Vagina (tissue), 2 donors: Measurements from ENCODE around the gene NTM. TPM values are rescaled to one million over a fixed set of nuclear protein-coding genes. Genes with fewer than 3 reads are reported as not detected.

Experiments used
- DNase-seq, 2 donors: peaks; one replicate each; pipeline ENCODE4 v3.0.0-alpha.2; 2017; ENCODE audit errors: extremely low spot score in 2 of 2
- H3K27ac ChIP-seq: fragments of 200-600 bp; sonication (generic); one replicate; pipeline ENCODE4 v1.5.1; 2019
- H3K27me3 ChIP-seq: fragments of 200-600 bp; sonication (generic); one replicate; pipeline ENCODE4 v1.5.1; 2019
- H3K36me3 ChIP-seq, 2 donors: fragments of 200-600 bp; sonication (generic); one replicate each; pipeline ENCODE4 v1.5.1; 2017 to 2019
- H3K4me1 ChIP-seq: fragments of 200-600 bp; sonication (generic); one replicate; pipeline ENCODE4 v1.5.1; 2019
- H3K4me3 ChIP-seq, 2 donors: fragments of 200-600 bp; sonication (generic); 1 replicate in 1 of 2; 2 replicates in 1 of 2; pipeline ENCODE4 v1.5.1; 2016 to 2019
- H3K9me3 ChIP-seq: fragments of 200-600 bp; sonication (generic); one replicate; pipeline ENCODE4 v1.5.1; 2019
- POLR2A ChIP-seq, 2 donors: fragments of 450-650 bp; IDR thresholded peaks; one replicate each; pipeline ENCODE4 v1.6.1; 2017; ENCODE audit warnings: antibody characterized with exemption in 2 of 2, mild to moderate bottlenecking in 2 of 2, moderate library complexity in 2 of 2
- POLR2AphosphoS5 ChIP-seq, 2 donors: sonication (generic); formaldehyde crosslinking; IDR thresholded peaks; one replicate each; pipeline ENCODE4 v1.9.0; 2017; ENCODE audit warnings: antibody characterized with exemption in 2 of 2, mild to moderate bottlenecking in 2 of 2, low read depth in 1 of 2; ENCODE audit not compliant: insufficient read depth in 1 of 2
- intact Hi-C: fragments of 100-400 bp; cut with DNase I; formaldehyde crosslinking; loops from one replicate; pipeline ENCODE4 v1.15.1; 2023
- total RNA-seq: library from RNA; depleted of rRNA; stranded (reverse); fragments of >200 nt; gene quantifications from one replicate; pipeline ENCODE4 v1.2.3, GENCODE V29; 2016
- TF ChIP-seq, protein P1 (sequence below), 3 experiments: fragments of 450-650 bp in 2 of 3; fragments of 200-600 bp in 1 of 3; sonication (generic) in 1 of 3; IDR thresholded peaks; one replicate each; pipeline ENCODE4 v1.5.1; 2017 to 2019; ENCODE audit warnings: antibody characterized with exemption in 3 of 3, mild to moderate bottlenecking in 2 of 3, moderate library complexity in 2 of 3

Gene NTM
- total RNA-seq, 1 donor from 2014 or later, result 4.2 TPM

DNA sequence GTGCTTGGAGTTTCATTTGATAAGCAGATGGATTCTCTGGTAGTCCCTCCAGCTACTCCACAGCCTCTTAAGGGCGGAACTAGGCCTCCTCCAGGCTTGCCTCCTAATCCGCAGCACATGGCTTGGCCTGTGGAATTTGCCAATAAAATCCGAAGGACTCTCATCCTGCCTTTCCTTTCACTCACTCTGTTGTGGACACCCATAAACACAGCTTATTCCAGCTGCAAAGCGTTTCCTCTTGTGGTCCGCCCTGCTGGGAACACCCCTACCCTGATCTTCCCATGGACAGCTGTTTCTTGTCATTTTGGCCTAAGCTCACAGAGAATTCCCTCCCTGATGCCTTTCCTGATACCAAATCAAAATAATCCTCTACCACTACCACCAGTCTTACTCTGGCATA is 546.2 kb downstream of the NTM start:
- no peaks in the 10 kb centered on the region for H3K4me1 ChIP-seq
- H3K4me3 ChIP-seq, result no peak overlapping the region
- intact Hi-C loops, result no loop called here
- H3K9me3 ChIP-seq, result no peaks in the 10 kb centered on the region
- no peak overlapping the region for H3K27ac ChIP-seq
- DNase-seq, result no peak
- H3K36me3 ChIP-seq, result no peaks in the 10 kb centered on the region
- H3K27me3 ChIP-seq, result no peaks in the 10 kb centered on the region
- TF ChIP-seq, protein P1, sequence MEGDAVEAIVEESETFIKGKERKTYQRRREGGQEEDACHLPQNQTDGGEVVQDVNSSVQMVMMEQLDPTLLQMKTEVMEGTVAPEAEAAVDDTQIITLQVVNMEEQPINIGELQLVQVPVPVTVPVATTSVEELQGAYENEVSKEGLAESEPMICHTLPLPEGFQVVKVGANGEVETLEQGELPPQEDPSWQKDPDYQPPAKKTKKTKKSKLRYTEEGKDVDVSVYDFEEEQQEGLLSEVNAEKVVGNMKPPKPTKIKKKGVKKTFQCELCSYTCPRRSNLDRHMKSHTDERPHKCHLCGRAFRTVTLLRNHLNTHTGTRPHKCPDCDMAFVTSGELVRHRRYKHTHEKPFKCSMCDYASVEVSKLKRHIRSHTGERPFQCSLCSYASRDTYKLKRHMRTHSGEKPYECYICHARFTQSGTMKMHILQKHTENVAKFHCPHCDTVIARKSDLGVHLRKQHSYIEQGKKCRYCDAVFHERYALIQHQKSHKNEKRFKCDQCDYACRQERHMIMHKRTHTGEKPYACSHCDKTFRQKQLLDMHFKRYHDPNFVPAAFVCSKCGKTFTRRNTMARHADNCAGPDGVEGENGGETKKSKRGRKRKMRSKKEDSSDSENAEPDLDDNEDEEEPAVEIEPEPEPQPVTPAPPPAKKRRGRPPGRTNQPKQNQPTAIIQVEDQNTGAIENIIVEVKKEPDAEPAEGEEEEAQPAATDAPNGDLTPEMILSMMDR (IDR thresholded peaks at IDR 0.05), result no peak
- no peak for TF ChIP-seq POLR2AphosphoS5 (IDR thresholded peaks at IDR 0.05; ENCODE audit: insufficient read depth in 1 of 2, low read depth in 1 of 2)
- no peak for TF ChIP-seq POLR2A (IDR thresholded peaks at IDR 0.05)

DNA sequence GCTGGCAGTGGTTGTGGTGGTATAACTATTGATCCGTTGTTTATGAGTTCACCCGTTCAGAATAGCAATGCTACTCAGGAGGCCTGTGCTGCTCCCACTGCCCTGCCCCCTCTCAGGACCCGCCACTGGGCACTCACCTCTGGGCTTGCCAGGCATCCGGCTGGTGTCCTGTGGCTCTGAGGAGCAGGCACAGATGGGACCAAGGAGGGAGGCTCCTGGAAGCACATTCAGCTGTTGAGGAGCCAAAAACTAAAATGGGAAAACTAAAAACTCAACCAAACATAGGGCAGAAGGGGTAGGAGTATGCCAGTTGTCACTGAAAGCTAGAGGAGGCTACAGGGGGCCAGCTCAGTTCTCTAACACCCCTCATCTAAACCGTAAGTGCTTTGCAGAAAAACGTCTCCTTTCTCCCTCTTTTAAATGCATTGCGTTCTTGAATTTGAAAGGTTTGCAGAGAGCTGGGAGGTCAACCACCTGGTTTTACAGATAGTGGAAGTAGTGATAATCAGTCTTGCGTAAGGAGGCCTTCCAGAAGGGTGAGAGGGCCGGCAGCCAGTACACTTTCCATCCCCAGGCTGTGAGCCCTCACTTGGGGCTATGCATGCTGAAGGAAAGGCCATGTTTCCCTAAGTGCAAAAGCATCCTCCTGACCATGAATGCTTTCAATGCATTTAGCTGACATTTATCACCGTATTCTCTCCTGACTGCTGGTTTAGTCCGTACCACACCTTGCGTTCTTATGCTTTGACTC is 547.4 kb downstream of the NTM start:
- intact Hi-C loops, result no loop called here
- Histone ChIP-seq H3K36me3 (no peaks in the 10 kb centered on the region), H3K4me3 (no peak overlapping the region), H3K4me1 (no peaks in the 10 kb centered on the region), H3K27me3 (no peaks in the 10 kb centered on the region), H3K9me3 (no peaks in the 10 kb centered on the region), H3K27ac (no peak overlapping the region)
- DNase-seq, result no peak
- TF ChIP-seq POLR2AphosphoS5 (IDR thresholded peaks at IDR 0.05; ENCODE audit: insufficient read depth in 1 of 2, low read depth in 1 of 2) (no peak), POLR2A (IDR thresholded peaks at IDR 0.05) (no peak)
- TF ChIP-seq, protein P1 (IDR thresholded peaks at IDR 0.05), result no peak

- no peak for DNase-seq
- no peaks in the 10 kb centered on the region for H3K4me1 ChIP-seq
- no peak for TF ChIP-seq POLR2A (IDR thresholded peaks at IDR 0.05)
- TF ChIP-seq, protein P1 (IDR thresholded peaks at IDR 0.05), result no peak
- no peak for TF ChIP-seq POLR2AphosphoS5 (IDR thresholded peaks at IDR 0.05; ENCODE audit: insufficient read depth in 1 of 2, low read depth in 1 of 2)
- no peak overlapping the region for H3K27ac ChIP-seq
- intact Hi-C loops, result no loop called here
- H3K36me3 ChIP-seq, result no peaks in the 10 kb centered on the region
- H3K4me3 ChIP-seq, result no peak overlapping the region
- H3K9me3 ChIP-seq, result no peaks in the 10 kb centered on the region
- no peaks in the 10 kb centered on the region for H3K27me3 ChIP-seq
Measured at GRCh38 chr11:131918663-131919062, 548.2 kb downstream of the NTM start.

DNA sequence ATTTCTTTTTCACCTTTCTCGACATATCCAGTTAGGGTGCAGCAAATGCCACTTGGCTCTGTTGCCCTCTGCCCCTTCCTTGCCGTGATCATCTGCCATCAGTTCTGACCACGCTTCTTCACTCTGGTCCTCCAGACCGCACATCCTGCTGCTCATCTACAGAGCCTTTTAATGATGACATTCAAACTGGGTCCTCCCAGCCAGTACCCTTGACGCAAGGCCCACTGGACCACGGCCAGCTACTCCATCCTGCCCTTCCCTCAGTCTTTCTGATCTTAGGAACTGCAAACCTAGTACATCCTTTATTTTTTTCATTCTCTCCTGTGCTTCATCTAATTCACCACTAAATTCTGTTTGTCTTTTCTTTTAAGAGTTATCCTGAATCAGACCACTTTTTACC is 551.8 kb downstream of the NTM start:
- Histone ChIP-seq H3K36me3 (no peaks in the 10 kb centered on the region), H3K9me3 (no peaks in the 10 kb centered on the region), H3K27ac (no peak overlapping the region), H3K4me3 (no peak overlapping the region), H3K27me3 (no peaks in the 10 kb centered on the region), H3K4me1 (no peaks in the 10 kb centered on the region)
- TF ChIP-seq, protein P1 (IDR thresholded peaks at IDR 0.05), result no peak
- TF ChIP-seq POLR2AphosphoS5 (IDR thresholded peaks at IDR 0.05; ENCODE audit: insufficient read depth in 1 of 2, low read depth in 1 of 2), result no peak
- no peak for DNase-seq
- intact Hi-C loops, result no loop called here

DNA sequence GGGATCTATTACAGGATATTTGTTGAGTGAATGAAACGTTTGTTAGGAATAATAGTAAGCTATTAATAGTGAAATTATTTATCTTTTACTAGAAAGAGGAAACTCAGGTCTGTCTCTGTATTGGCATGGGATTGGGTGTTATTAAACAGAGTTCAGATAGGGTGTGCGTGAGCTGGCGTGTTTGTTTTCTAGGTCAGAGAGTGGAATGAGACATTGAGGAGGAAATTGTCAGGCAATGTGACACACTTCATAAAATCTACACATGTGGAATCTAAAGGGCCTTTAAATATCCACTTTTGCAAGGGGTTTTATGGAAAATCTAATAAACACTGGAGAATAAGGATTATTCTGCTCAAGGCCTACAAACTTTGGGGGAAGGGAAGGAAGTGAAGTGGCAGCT is 552.9 kb downstream of the NTM start:
- Histone ChIP-seq H3K4me3 (no peak overlapping the region), H3K27me3 (no peaks in the 10 kb centered on the region), H3K9me3 (no peaks in the 10 kb centered on the region), H3K36me3 (no peaks in the 10 kb centered on the region), H3K27ac (no peak overlapping the region), H3K4me1 (no peaks in the 10 kb centered on the region)
- no peak for TF ChIP-seq POLR2A (IDR thresholded peaks at IDR 0.05)
- DNase-seq, result no peak
- intact Hi-C loops, result no loop called here
